ENCODE data around the gene GAS2L2. TPM values are rescaled to one million over a fixed set of nuclear protein-coding genes. Genes with fewer than 3 reads are reported as not detected.

The GAS2L2 gene
- total RNA-seq, result under 0.01 TPM in 1 of 2 replicates, not detected in the other

DNA sequence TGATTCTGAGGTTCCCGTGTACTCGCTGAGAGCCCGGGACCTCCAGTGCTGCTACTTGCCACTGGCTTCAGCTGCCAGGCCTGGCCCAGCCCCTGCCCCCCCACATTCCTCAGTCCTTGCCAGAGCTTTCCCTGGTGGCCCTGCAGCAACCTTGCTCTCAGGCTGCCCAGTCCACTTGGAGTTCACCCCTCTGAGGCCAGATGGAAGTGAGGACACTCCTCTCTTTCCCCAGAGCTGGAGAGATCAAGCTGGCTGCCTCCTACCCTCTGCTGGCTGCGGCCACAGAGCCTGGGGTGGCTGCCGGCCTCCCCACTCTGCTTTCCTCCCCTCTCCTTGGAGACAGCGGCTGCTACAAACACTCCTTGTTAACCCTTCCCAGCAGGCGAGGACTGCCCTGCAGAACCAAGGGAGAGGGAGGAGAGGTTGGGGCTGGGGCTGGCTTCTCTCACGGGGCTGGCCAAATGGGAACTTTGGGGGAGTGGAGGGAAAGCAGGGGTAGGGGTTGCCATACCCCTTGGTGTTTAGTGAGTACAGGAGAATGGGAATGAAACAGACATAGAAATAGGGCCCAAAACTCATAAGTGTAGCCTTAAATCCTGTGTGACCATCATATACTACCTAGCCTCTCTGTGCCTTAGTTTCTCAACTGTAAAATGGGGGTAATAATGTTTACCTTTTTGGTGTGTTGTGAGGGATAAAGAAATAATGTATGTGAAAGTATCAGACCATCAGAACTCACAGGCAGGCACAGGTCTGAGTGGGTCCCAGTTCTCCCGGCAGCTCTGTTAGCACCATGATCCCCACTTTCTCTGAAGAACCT lies at the start of gene GAS2L2:
Gene GAS2L2, minus strand, starts transcription at position 295 of the 820 bp plus-strand sequence. CDS start 389 bp downstream, outside the sequence.
- no peak for DNase-seq (ENCODE audit: low read depth)
- no peaks in the 10 kb centered on the region for H3K27me3 ChIP-seq (ENCODE audit: control insufficient read depth, insufficient read depth, low read length)
- H3K4me3 ChIP-seq (ENCODE audit: low read depth, low read length), result no peak within 1 kb of the TSS
- TF ChIP-seq, protein P1, sequence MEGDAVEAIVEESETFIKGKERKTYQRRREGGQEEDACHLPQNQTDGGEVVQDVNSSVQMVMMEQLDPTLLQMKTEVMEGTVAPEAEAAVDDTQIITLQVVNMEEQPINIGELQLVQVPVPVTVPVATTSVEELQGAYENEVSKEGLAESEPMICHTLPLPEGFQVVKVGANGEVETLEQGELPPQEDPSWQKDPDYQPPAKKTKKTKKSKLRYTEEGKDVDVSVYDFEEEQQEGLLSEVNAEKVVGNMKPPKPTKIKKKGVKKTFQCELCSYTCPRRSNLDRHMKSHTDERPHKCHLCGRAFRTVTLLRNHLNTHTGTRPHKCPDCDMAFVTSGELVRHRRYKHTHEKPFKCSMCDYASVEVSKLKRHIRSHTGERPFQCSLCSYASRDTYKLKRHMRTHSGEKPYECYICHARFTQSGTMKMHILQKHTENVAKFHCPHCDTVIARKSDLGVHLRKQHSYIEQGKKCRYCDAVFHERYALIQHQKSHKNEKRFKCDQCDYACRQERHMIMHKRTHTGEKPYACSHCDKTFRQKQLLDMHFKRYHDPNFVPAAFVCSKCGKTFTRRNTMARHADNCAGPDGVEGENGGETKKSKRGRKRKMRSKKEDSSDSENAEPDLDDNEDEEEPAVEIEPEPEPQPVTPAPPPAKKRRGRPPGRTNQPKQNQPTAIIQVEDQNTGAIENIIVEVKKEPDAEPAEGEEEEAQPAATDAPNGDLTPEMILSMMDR (IDR thresholded peaks at IDR 0.05; ENCODE audit: insufficient read depth, low read length, severe bottlenecking), result no peak
- FAIRE-seq, result no peak
- no peaks in the 10 kb centered on the region for H3K36me3 ChIP-seq (ENCODE audit: control insufficient read depth, insufficient read depth, low read length)

DNA sequence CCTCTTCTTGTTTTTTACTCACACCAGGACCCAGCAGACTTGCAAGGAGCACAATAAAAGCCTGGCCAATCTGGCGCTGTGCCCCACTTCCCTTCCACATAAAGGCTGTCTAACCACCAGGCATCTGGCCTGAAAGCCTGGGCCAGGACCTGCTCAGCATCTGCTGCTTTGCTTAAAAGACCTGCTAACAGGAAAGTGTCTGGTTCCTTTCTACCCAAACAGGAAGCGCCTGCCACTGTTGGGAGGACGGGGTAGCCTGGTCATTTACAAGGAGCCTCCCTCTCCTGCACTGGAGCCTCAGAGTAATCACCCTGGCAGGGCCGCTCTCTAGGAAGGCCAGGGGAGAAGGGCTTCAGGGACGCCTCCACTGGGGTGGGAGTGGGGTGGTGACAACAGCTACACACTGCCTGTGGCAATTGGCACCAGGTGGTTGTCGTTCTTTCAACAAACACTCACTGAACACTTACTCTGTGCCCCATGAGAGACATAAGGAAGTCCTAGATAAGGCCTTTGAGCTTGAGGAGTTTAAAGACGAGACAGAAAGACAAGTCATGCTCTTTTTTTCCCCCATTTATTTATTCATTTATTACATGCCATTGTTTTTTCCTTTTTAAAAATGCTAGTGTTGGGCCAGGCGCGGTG lies 48.7 kb upstream of the GAS2L2 start:
- DNase-seq (ENCODE audit: low read depth) (no peak), FAIRE-seq (no peak)
- Histone ChIP-seq H3K27me3 (ENCODE audit: control insufficient read depth, insufficient read depth, low read length) (no peaks in the 10 kb centered on the region), H3K36me3 (ENCODE audit: control insufficient read depth, insufficient read depth, low read length) (no peaks in the 10 kb centered on the region), H3K4me3 (ENCODE audit: low read depth, low read length) (no peak overlapping the region)
- TF ChIP-seq, protein P1 (IDR thresholded peaks at IDR 0.05; ENCODE audit: insufficient read depth, low read length, severe bottlenecking), result no peak

DNA sequence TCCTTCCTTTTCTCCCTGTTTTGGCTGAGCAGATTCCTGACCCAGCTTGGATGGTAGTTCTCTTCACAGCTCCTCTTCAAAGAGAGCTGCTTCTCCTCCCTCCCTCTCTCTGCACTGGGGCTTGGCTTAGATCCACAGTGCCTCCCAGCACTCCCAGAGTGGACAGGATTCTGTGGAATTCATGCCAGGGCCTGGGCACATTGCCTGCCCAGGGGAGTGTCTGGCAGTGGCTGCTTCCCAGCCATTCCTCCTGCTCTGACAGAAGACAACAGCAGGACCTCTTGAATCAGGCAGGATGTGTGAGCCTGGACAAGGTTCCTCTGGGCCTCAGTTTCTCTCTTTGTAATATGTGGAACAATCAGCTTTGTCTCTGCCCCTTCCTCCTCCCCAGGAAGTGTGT lies 46.9 kb upstream of the GAS2L2 start:
- Histone ChIP-seq H3K36me3 (ENCODE audit: control insufficient read depth, insufficient read depth, low read length) (no peaks in the 10 kb centered on the region), H3K4me3 (ENCODE audit: low read depth, low read length) (no peak overlapping the region), H3K27me3 (ENCODE audit: control insufficient read depth, insufficient read depth, low read length) (no peaks in the 10 kb centered on the region)
- TF ChIP-seq, protein P1 (IDR thresholded peaks at IDR 0.05; ENCODE audit: insufficient read depth, low read length, severe bottlenecking), result no peak
- FAIRE-seq (no peak), DNase-seq (ENCODE audit: low read depth) (peak; percentile 59)

DNA sequence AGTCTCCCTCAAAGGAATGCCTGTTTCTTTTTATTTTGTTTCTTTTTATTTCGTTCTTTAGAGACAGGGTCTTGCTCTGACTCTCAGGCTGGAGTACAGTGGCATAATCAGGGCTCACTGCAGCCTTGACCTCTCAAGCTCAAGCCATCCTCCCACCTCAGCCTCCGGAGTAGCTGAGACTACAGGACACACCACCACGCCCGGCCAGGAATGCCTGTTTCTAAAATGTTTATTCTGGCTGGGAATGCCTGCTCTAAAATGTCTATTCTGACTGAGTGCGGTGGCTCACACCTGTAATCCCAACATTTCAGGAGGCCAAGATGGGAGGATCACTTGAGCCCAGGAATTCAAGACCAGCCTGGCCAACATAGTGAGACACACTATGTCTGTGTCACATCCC lies 44.9 kb upstream of the GAS2L2 start:
- DNase-seq (ENCODE audit: low read depth) (no peak), FAIRE-seq (no peak)
- no peak overlapping the region for H3K4me3 ChIP-seq (ENCODE audit: low read depth, low read length)
- TF ChIP-seq, protein P1 (IDR thresholded peaks at IDR 0.05; ENCODE audit: insufficient read depth, low read length, severe bottlenecking), result no peak
- H3K36me3 ChIP-seq (ENCODE audit: control insufficient read depth, insufficient read depth, low read length), result no peaks in the 10 kb centered on the region
- H3K27me3 ChIP-seq (ENCODE audit: control insufficient read depth, insufficient read depth, low read length), result no peaks in the 10 kb centered on the region

DNA sequence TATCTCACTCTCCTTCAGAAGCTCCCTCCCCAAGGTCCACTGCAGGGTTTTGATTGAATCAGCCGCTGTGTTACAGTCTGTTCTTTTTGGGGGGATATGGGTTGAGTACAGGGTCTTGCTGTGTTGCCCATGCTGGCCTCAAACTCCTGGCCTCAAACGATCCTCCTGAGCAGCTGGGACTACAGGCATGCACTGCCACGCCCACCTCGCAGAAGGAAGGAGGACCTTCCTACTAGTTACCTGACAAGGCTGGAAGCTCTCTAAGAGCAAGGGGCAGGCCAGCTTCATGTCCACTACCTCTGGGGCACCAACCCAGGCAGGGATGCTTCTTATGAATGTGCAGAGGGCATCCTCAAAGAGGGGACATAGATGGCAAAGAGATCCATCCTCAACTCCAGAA lies 44.3 kb upstream of the GAS2L2 start:
- FAIRE-seq (no peak), DNase-seq (ENCODE audit: low read depth) (no peak)
- no peak overlapping the region for H3K4me3 ChIP-seq (ENCODE audit: low read depth, low read length)
- TF ChIP-seq, protein P1 (IDR thresholded peaks at IDR 0.05; ENCODE audit: insufficient read depth, low read length, severe bottlenecking), result no peak
- H3K36me3 ChIP-seq (ENCODE audit: control insufficient read depth, insufficient read depth, low read length), result no peaks in the 10 kb centered on the region
- H3K27me3 ChIP-seq (ENCODE audit: control insufficient read depth, insufficient read depth, low read length), result no peaks in the 10 kb centered on the region

Measured in bronchial epithelial cell (primary cell).